Measurements from ENCODE around the gene TNS1. TPM values are rescaled to one million over a fixed set of nuclear protein-coding genes. Genes with fewer than 3 reads are reported as not detected.

Gene TNS1
- total RNA-seq, 4 donors from 2014 or later: 169 to 316 (median 229) TPM

DNA sequence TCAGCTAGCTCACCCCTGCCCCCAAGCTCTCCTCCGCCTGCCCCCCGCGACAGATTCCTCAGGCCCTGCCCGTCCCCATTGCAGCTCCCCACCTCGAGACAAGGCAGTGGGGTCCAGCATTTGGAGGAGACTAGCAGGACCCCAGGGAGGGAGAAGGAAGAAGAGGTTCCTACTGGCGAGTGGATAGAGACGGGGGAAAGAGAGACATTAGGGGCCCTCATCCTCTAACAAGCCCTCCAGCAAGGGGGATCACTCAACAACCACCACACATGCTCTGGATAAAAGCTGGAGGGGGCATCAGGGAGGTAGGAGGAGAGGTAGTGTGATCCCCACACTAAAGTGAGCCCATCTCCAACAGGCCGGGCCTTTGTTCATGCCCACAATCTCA lies 8.9 kb upstream of the TNS1 start:
- H3K4me3 ChIP-seq (replicated peaks in 1 of 3): no peak overlapping the region
- DNase-seq: no peak
- 68 to 70% methylated on average over 8 of the region's 8 CpGs for WGBS, 2 donors
- H3K9me3 ChIP-seq: no peaks in the 10 kb centered on the region
- intact Hi-C loops (cut with DNase I): no loop called here
- H3K27me3 ChIP-seq: no peaks in the 10 kb centered on the region
- no peaks in the 10 kb centered on the region for H3K36me3 ChIP-seq
- no peak overlapping the region for H3K27ac ChIP-seq
- no peak for TF ChIP-seq POLR2A (IDR thresholded peaks at IDR 0.05)
- no peak for TF ChIP-seq CTCF (IDR thresholded peaks at IDR 0.05)
- peaks cover 7 to 18% of the 10 kb centered on the region in 2 donors for H3K4me1 ChIP-seq

DNA sequence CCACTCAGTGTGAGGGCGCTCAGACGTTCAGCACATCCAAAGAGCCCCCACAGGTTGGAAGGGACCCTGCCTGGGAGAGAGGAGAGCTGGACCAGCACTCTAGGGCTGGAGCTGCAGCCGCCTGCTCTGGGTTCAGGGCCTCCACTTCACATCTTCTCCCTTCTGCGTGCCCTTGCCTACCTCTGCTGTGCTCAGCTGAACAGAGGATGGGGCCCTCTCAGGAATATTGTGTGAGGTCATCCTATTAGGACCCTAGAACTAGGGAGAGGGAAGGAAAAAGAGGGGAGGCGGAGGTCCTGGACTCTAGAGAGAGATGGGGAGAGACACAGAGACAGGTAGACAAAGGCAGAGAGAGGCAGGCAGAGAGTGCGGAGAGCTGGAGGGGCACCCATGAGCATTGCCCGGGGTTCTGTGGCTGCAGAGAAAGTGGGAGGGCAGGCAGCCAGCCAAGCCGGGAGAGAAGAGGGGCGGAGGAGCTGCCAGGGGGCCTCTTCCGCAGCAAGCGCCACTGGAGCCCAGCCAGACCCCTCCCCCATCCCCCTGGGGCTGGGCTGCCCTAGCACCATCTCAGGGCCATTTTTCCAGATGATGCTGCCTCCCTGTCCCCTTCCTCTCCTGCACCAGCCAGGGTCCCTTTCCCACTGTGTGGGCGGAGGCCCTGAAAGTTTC lies 8.3 kb upstream of the TNS1 start:
- Histone ChIP-seq H3K36me3 (no peaks in the 10 kb centered on the region), H3K9me3 (no peaks in the 10 kb centered on the region), H3K4me3 (replicated peaks in 1 of 3) (peak overlapping the region in 1 of 3 donors; percentile 42), H3K4me1 (peaks cover 7 to 18% of the 10 kb centered on the region in 2 donors), H3K27me3 (no peaks in the 10 kb centered on the region), H3K27ac (no peak overlapping the region)
- intact Hi-C loops (cut with DNase I): no loop called here
- DNase-seq: peak in 1 of 2 donors; percentile 54
- 44 to 50% methylated on average over 10 to 12 of the region's 12 CpGs for WGBS, 2 donors
- TF ChIP-seq CTCF (IDR thresholded peaks at IDR 0.05) (no peak), POLR2A (IDR thresholded peaks at IDR 0.05) (no peak)

- WGBS, 2 donors: 0 to 30% methylated on average over 5 of the region's 72 CpGs
- peak overlapping the region in 2 of 3 donors; percentile 30 to 42 for H3K4me3 ChIP-seq (replicated peaks in 1 of 3)
- peaks cover 7 to 18% of the 10 kb centered on the region in 2 donors for H3K4me1 ChIP-seq
- intact Hi-C loops (cut with DNase I): no loop called here
- no peaks in the 10 kb centered on the region for H3K9me3 ChIP-seq
- TF ChIP-seq CTCF (IDR thresholded peaks at IDR 0.05) (peak; percentile 13 to 70 (median 35)), POLR2A (IDR thresholded peaks at IDR 0.05) (no peak)
- DNase-seq: peak; percentile 66 to 67
- H3K27ac ChIP-seq: peak overlapping the region in 1 of 3 donors; percentile 13
- no peaks in the 10 kb centered on the region for H3K27me3 ChIP-seq
- no peaks in the 10 kb centered on the region for H3K36me3 ChIP-seq
Observed at GRCh38 chr2:218010140-218010983, 7.6 kb upstream of the TNS1 start.

GRCh38 chr2:218009765-218010139 lies 7.0 kb upstream of the TNS1 start:
- TF ChIP-seq POLR2A (IDR thresholded peaks at IDR 0.05) (no peak), CTCF (IDR thresholded peaks at IDR 0.05) (no peak)
- H3K36me3 ChIP-seq: no peaks in the 10 kb centered on the region
- DNase-seq: no peak
- peak overlapping the region in 1 of 3 donors; percentile 13 for H3K27ac ChIP-seq
- intact Hi-C loops (cut with DNase I): no loop called here
- H3K9me3 ChIP-seq: no peaks in the 10 kb centered on the region
- peak overlapping the region in 1 of 3 donors; percentile 42 for H3K4me3 ChIP-seq (replicated peaks in 1 of 3)
- 3 to 4% methylated on average over 14 to 16 of the region's 20 CpGs for WGBS, 2 donors
- peaks cover 8 to 20% of the 10 kb centered on the region in 2 donors for H3K4me1 ChIP-seq
- no peaks in the 10 kb centered on the region for H3K27me3 ChIP-seq

- no peak overlapping the region for H3K27ac ChIP-seq
- DNase-seq: no peak
- peaks cover 13 to 25% of the 10 kb centered on the region in 2 donors for H3K4me1 ChIP-seq
- intact Hi-C loops (cut with DNase I): no loop called here
- 38 to 57% methylated on average over 7 to 8 of the region's 8 CpGs for WGBS, 2 donors
- peak overlapping the region in 1 of 3 donors; percentile 42 for H3K4me3 ChIP-seq (replicated peaks in 1 of 3)
- no peak for TF ChIP-seq POLR2A (IDR thresholded peaks at IDR 0.05)
- TF ChIP-seq CTCF (IDR thresholded peaks at IDR 0.05): no peak
- H3K9me3 ChIP-seq: no peaks in the 10 kb centered on the region
- H3K36me3 ChIP-seq: no peaks in the 10 kb centered on the region
- no peaks in the 10 kb centered on the region for H3K27me3 ChIP-seq
Observed at GRCh38 chr2:218009231-218009630, 6.4 kb upstream of the TNS1 start.

All from thyroid gland (tissue), 4 donors.